Measurements from ENCODE around the gene HIVEP3. TPM values are rescaled to one million over a fixed set of nuclear protein-coding genes. Genes with fewer than 3 reads are reported as not detected.

HIVEP3 gene
- total and polyA plus RNA-seq, 4 donors = 7.0 to 14.7 (median 8.8) TPM

DNA sequence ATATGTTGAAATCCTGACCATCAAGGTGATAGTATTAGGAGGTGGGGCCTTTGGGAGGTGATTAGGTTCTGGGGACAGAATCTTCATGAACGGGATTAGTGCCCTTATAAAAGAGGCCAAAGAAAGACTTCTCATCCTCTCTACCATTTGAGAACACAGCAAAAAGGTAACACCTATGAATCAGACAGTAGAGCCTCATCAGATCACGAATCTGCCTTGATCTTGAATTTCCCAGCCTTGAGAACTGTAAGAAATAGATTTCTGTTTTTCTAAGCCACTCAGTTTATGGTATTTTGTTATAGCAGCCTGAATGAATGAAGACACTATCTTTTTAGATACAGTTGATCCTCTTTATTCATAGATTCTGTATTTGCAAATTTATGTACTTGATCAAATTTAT, 227.3 kb downstream of the HIVEP3 start:
- no peaks in the 10 kb centered on the region for H3K36me3 ChIP-seq (ENCODE audit: control insufficient read depth in 4 of 4, insufficient read depth in 4 of 4, low read length in 4 of 4)
- no peak overlapping the region for H3K9ac ChIP-seq (ENCODE audit: insufficient read depth in 1 of 2, low read length in 2 of 2)
- H3K9me3 ChIP-seq (ENCODE audit: control insufficient read depth in 4 of 4, insufficient read depth in 3 of 4, low read length in 3 of 4) = no peaks in the 10 kb centered on the region
- H3K4me3 ChIP-seq = no peak overlapping the region
- H3K27me3 ChIP-seq (ENCODE audit: control insufficient read depth in 3 of 3, insufficient read depth in 3 of 3, low read length in 2 of 3) = no peaks in the 10 kb centered on the region
- DNase-seq (no peak), ATAC-seq (ENCODE audit: insufficient read depth, low FRiP score) (no peak)
- no peak overlapping the region for H3K27ac ChIP-seq (ENCODE audit: low read depth in 1 of 2, low read length in 1 of 2)
- 95 to 96% methylated on average over 2 of the region's 2 CpGs for WGBS, 2 donors
- TF ChIP-seq, protein P1, sequence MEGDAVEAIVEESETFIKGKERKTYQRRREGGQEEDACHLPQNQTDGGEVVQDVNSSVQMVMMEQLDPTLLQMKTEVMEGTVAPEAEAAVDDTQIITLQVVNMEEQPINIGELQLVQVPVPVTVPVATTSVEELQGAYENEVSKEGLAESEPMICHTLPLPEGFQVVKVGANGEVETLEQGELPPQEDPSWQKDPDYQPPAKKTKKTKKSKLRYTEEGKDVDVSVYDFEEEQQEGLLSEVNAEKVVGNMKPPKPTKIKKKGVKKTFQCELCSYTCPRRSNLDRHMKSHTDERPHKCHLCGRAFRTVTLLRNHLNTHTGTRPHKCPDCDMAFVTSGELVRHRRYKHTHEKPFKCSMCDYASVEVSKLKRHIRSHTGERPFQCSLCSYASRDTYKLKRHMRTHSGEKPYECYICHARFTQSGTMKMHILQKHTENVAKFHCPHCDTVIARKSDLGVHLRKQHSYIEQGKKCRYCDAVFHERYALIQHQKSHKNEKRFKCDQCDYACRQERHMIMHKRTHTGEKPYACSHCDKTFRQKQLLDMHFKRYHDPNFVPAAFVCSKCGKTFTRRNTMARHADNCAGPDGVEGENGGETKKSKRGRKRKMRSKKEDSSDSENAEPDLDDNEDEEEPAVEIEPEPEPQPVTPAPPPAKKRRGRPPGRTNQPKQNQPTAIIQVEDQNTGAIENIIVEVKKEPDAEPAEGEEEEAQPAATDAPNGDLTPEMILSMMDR (IDR thresholded peaks at IDR 0.05; ENCODE audit: control extremely low read depth, extremely low read depth) = no peak
- H3K4me1 ChIP-seq (ENCODE audit: control insufficient read depth in 5 of 5, insufficient read depth in 5 of 5, low read length in 5 of 5) = no peaks in the 10 kb centered on the region

DNA sequence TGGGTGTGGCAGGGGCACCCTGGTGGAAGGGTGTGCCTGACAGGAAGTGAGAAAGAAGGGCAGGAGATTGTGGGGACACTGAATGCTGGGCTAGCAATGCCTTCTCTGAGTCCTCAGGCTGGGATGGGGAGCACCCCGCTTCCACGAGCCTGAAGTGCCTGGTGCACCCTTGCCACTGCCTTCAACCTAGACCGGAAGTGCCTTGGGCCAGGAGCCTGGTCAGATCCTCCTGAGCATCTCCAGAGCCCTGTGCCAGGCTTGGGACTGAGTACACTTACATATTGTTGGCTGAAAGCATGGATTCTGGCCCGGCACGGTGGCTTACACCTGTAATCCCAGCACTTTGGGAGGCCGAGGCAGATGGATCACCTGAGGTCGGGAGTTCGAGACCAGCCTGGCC, 228.4 kb downstream of the HIVEP3 start:
- TF ChIP-seq, protein P1 (IDR thresholded peaks at IDR 0.05; ENCODE audit: control extremely low read depth, extremely low read depth) = no peak
- ATAC-seq (ENCODE audit: insufficient read depth, low FRiP score) (no peak), DNase-seq (no peak)
- Histone ChIP-seq H3K9me3 (ENCODE audit: control insufficient read depth in 4 of 4, insufficient read depth in 3 of 4, low read length in 3 of 4) (no peaks in the 10 kb centered on the region), H3K4me1 (ENCODE audit: control insufficient read depth in 5 of 5, insufficient read depth in 5 of 5, low read length in 5 of 5) (no peaks in the 10 kb centered on the region), H3K27me3 (ENCODE audit: control insufficient read depth in 3 of 3, insufficient read depth in 3 of 3, low read length in 2 of 3) (no peaks in the 10 kb centered on the region), H3K27ac (ENCODE audit: low read depth in 1 of 2, low read length in 1 of 2) (no peak overlapping the region), H3K4me3 (no peak overlapping the region), H3K9ac (ENCODE audit: insufficient read depth in 1 of 2, low read length in 2 of 2) (no peak overlapping the region), H3K36me3 (ENCODE audit: control insufficient read depth in 4 of 4, insufficient read depth in 4 of 4, low read length in 4 of 4) (no peaks in the 10 kb centered on the region)
- whole genome bisulfite sequencing, 2 donors = 92 to 96% methylated on average over 8 of the region's 8 CpGs

DNA sequence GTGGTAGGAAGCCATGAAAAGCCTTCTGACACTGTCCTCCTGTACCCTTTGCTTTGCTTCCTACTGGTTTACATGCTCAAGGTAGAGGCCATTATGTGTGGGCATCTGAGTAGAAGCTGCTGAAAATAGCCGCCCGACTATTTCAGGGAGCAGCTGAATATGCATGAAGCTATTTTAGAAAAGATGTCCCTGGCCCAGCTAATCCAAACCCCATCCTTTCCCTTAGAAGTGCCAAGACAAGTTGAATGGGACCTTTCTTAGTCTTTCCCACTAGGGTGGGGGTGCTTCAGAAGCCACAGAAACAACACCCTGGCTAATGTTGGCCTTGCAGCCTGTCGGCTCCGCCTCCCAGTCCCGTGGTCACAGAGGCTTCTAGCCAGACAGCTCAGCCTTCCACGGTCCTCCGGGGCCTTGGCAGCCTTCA, 229.2 kb downstream of the HIVEP3 start:
- H3K9me3 ChIP-seq (ENCODE audit: control insufficient read depth in 4 of 4, insufficient read depth in 3 of 4, low read length in 3 of 4) = no peaks in the 10 kb centered on the region
- no peak overlapping the region for H3K27ac ChIP-seq (ENCODE audit: low read depth in 1 of 2, low read length in 1 of 2)
- WGBS, 2 donors = 79 to 89% methylated on average over 7 of the region's 7 CpGs
- ATAC-seq (ENCODE audit: insufficient read depth, low FRiP score) (no peak), DNase-seq (no peak)
- no peak overlapping the region for H3K4me3 ChIP-seq
- no peaks in the 10 kb centered on the region for H3K27me3 ChIP-seq (ENCODE audit: control insufficient read depth in 3 of 3, insufficient read depth in 3 of 3, low read length in 2 of 3)
- TF ChIP-seq, protein P1 (IDR thresholded peaks at IDR 0.05; ENCODE audit: control extremely low read depth, extremely low read depth) = no peak
- H3K36me3 ChIP-seq (ENCODE audit: control insufficient read depth in 4 of 4, insufficient read depth in 4 of 4, low read length in 4 of 4) = no peaks in the 10 kb centered on the region
- H3K9ac ChIP-seq (ENCODE audit: insufficient read depth in 1 of 2, low read length in 2 of 2) = no peak overlapping the region
- H3K4me1 ChIP-seq (ENCODE audit: control insufficient read depth in 5 of 5, insufficient read depth in 5 of 5, low read length in 5 of 5) = peaks cover 0 to 4% (median 0%) of the 10 kb centered on the region in 5 donors

DNA sequence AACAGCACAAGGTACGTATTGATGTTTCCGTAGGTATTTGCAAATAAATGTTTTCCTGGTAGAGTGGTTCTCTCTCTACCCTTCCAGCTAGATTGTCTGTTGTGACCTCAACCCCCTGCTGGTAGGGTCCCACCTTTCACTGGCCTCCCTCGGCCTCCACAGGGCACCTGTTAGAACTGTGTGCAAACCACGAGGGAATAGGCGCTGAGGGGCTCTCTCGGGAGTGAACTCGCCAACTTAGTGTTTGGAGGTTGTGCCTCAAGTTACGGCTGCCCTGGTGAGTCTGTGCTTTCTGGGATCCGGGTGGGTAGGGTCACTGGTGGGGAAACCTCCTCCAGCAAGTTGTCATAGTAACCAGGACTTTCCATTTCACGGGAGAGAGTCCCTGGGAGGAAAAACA, 229.6 kb downstream of the HIVEP3 start:
- H3K4me1 ChIP-seq (ENCODE audit: control insufficient read depth in 5 of 5, insufficient read depth in 5 of 5, low read length in 5 of 5) = peaks cover 0 to 6% (median 0%) of the 10 kb centered on the region in 5 donors
- H3K9me3 ChIP-seq (ENCODE audit: control insufficient read depth in 4 of 4, insufficient read depth in 3 of 4, low read length in 3 of 4) = no peaks in the 10 kb centered on the region
- no peaks in the 10 kb centered on the region for H3K27me3 ChIP-seq (ENCODE audit: control insufficient read depth in 3 of 3, insufficient read depth in 3 of 3, low read length in 2 of 3)
- no peak overlapping the region for H3K27ac ChIP-seq (ENCODE audit: low read depth in 1 of 2, low read length in 1 of 2)
- WGBS, 2 donors = 90 to 94% methylated on average over 10 of the region's 10 CpGs
- no peak overlapping the region for H3K9ac ChIP-seq (ENCODE audit: insufficient read depth in 1 of 2, low read length in 2 of 2)
- ATAC-seq (ENCODE audit: insufficient read depth, low FRiP score) (no peak), DNase-seq (no peak)
- no peak overlapping the region for H3K4me3 ChIP-seq
- no peaks in the 10 kb centered on the region for H3K36me3 ChIP-seq (ENCODE audit: control insufficient read depth in 4 of 4, insufficient read depth in 4 of 4, low read length in 4 of 4)
- TF ChIP-seq, protein P1 (IDR thresholded peaks at IDR 0.05; ENCODE audit: control extremely low read depth, extremely low read depth) = no peak
